HG02588 (cell line): Measurements from ENCODE around the gene ACYP2.

Experiments
- ATAC-seq: cut with Tn5 transposase; IDR thresholded peaks from one replicate; pipeline ENCODE4 v1.9.1; 2021; ENCODE audit warnings: mild to moderate bottlenecking, moderate library complexity; ENCODE audit not compliant: unreplicated experiment

ACYP2 gene

GRCh38 chr2:54209379-54209778 lies 94.0 kb downstream of the ACYP2 start:
- no peak for ATAC-seq

- ATAC-seq = no peak
Observed at GRCh38 chr2:54212456-54212855, 97.0 kb downstream of the ACYP2 start.

GRCh38 chr2:54213082-54213481 lies 97.7 kb downstream of the ACYP2 start:
- no peak for ATAC-seq

- no peak for ATAC-seq
Observed at GRCh38 chr2:54224997-54225396, 109.6 kb downstream of the ACYP2 start.

- no peak for ATAC-seq
Observed at GRCh38 chr2:54226260-54226659, 110.8 kb downstream of the ACYP2 start.

- ATAC-seq = no peak
Observed at GRCh38 chr2:54227798-54228197, 112.4 kb downstream of the ACYP2 start.

- ATAC-seq = no peak
Observed at GRCh38 chr2:54228945-54229344, 113.5 kb downstream of the ACYP2 start.

GRCh38 chr2:54233832-54234649 lies 118.6 kb downstream of the ACYP2 start:
- no peak for ATAC-seq

- no peak for ATAC-seq
Observed at GRCh38 chr2:54237428-54237827, 122.0 kb downstream of the ACYP2 start.

- no peak for ATAC-seq
Observed at GRCh38 chr2:54239427-54239826, 124.0 kb downstream of the ACYP2 start.

- no peak for ATAC-seq
Observed at GRCh38 chr2:54240515-54241469, 125.4 kb downstream of the ACYP2 start.

GRCh38 chr2:54247115-54247514 lies 131.7 kb downstream of the ACYP2 start:
- ATAC-seq = no peak

- ATAC-seq = no peak
Observed at GRCh38 chr2:54249629-54250028, 134.2 kb downstream of the ACYP2 start.

- no peak for ATAC-seq
Observed at GRCh38 chr2:54254180-54254579, 138.8 kb downstream of the ACYP2 start.

- no peak for ATAC-seq
Observed at GRCh38 chr2:54255230-54256090, 140.0 kb downstream of the ACYP2 start.

GRCh38 chr2:54256091-54256694 lies 140.8 kb downstream of the ACYP2 start, which contains the start of gene TSPYL6:
Gene TSPYL6, minus strand, starts transcription at chr2:54256229. Its CDS starts 78 bp downstream, at chr2:54256151.
- ATAC-seq = no peak

- ATAC-seq = no peak
Observed at GRCh38 chr2:54258166-54258565, 142.8 kb downstream of the ACYP2 start.

GRCh38 chr2:54259413-54260240 lies 144.2 kb downstream of the ACYP2 start:
- peak; percentile 66 for ATAC-seq

- ATAC-seq = no peak
Observed at GRCh38 chr2:54260241-54260595, 144.8 kb downstream of the ACYP2 start.

- ATAC-seq = no peak
Observed at GRCh38 chr2:54261537-54261936, 146.1 kb downstream of the ACYP2 start.
